SK-N-SH treated with all-trans-retinoic acid at 6 μM for 48 hours (cell line): ENCODE data around the gene CPD.

Experiments used
- CREB5 ChIP-seq: fragments of 250-450 bp; sonication (Bioruptor Pico); IDR thresholded peaks from 2 replicates; pipeline ENCODE4 v1.5.1; 2020; ENCODE audit warnings: low read depth, mild to moderate bottlenecking, moderate library complexity
- PATZ1 ChIP-seq: fragments of 250-450 bp; sonication (Bioruptor Pico); IDR thresholded peaks from 2 replicates; pipeline ENCODE4 v1.8.0; 2020; ENCODE audit warnings: mild to moderate bottlenecking, moderate library complexity, borderline replicate concordance
- POU6F1 ChIP-seq: fragments of 250-450 bp; sonication (Bioruptor Pico); IDR thresholded peaks from 2 replicates; pipeline ENCODE4 v1.8.0; 2021; ENCODE audit warnings: low read depth, mild to moderate bottlenecking, moderate library complexity, borderline replicate concordance
- RARB ChIP-seq: fragments of 250-450 bp; sonication (Bioruptor Pico); IDR thresholded peaks from 2 replicates; pipeline ENCODE4 v1.8.0; 2021; ENCODE audit warnings: mild to moderate bottlenecking, moderate library complexity
- ZFP3 ChIP-seq: fragments of 250-450 bp; sonication (Bioruptor Pico); IDR thresholded peaks from 2 replicates; pipeline ENCODE4 v1.5.0; 2020; ENCODE audit warnings: mild to moderate bottlenecking, moderate library complexity
- ZNF70 ChIP-seq: fragments of 450-650 bp; formaldehyde crosslinking; IDR thresholded peaks from 2 replicates; pipeline ENCODE4 v1.5.0; 2020; ENCODE audit warnings: mild to moderate bottlenecking, moderate library complexity
- ZNF8 ChIP-seq: fragments of 450-650 bp; formaldehyde crosslinking; IDR thresholded peaks from 2 replicates; pipeline ENCODE4 v1.5.0; 2020; ENCODE audit warnings: mild to moderate bottlenecking, moderate library complexity

GRCh38 chr17:30396612-30397011 lies 17.9 kb downstream of the CPD start:
- no peak for TF ChIP-seq PATZ1
- no peak for TF ChIP-seq ZNF70 (CRISPR knock-in tag)
- no peak for TF ChIP-seq ZNF8 (CRISPR knock-in tag)
- no peak for TF ChIP-seq ZFP3 (CRISPR knock-in tag)
- no peak for TF ChIP-seq POU6F1 (CRISPR knock-in tag)
- TF ChIP-seq RARB: no peak
- no peak for TF ChIP-seq CREB5 (CRISPR knock-in tag)
